H1 (cell line): ENCODE measurements around the gene DPM2.

Experiments used
- BCL11A ChIP-seq, 2 experiments: IDR thresholded peaks; one replicate each; pipeline ENCODE4 v1.6.1; 2011; ENCODE audit warnings: low read depth in 2 of 2, low read length in 2 of 2, mild to moderate bottlenecking in 2 of 2
- CEBPB ChIP-seq: IDR thresholded peaks from 2 replicates; pipeline ENCODE4 v1.6.1; 2012; ENCODE audit warnings: low read depth, low read length
- GTF2F1 ChIP-seq: IDR thresholded peaks from 2 replicates; pipeline ENCODE4 v1.6.1; 2012; ENCODE audit warnings: low read depth, low read length, improper control_type of control experiment, borderline replicate concordance
- JUN ChIP-seq: IDR thresholded peaks from 2 replicates; pipeline ENCODE4 v1.6.1; 2011; ENCODE audit warnings: low read depth, mild to moderate bottlenecking, improper control_type of control experiment, low read length
- JUND ChIP-seq: IDR thresholded peaks from 2 replicates; pipeline ENCODE4 v1.6.1; 2011; ENCODE audit warnings: mild to moderate bottlenecking, improper control_type of control experiment, low read length
- POLR2A ChIP-seq, 2 experiments: IDR thresholded peaks; 1 replicate in 1 of 2; 2 replicates in 1 of 2; pipeline ENCODE4 v1.6.1; 2011; ENCODE audit warnings: low read depth in 2 of 2, low read length in 2 of 2, mild to moderate bottlenecking in 2 of 2; ENCODE audit errors: control extremely low read depth in 1 of 2
- POLR2AphosphoS5 ChIP-seq: IDR thresholded peaks from 2 replicates; pipeline ENCODE4 v1.6.1; 2011; ENCODE audit warnings: low read depth, low read length
- RFX5 ChIP-seq: IDR thresholded peaks from 2 replicates; pipeline ENCODE4 v1.6.1; 2011; ENCODE audit warnings: low read depth, low read length, improper control_type of control experiment, borderline replicate concordance
- SIN3A ChIP-seq, 2 experiments: IDR thresholded peaks in 1 of 2; conservative IDR thresholded peaks in 1 of 2; 2 replicates each; pipeline ENCODE4 v1.6.1; 2011 to 2012; ENCODE audit warnings: low read length in 2 of 2, improper control_type of control experiment in 1 of 2, low read depth in 1 of 2, mild to moderate bottlenecking in 1 of 2
- SP1 ChIP-seq: IDR thresholded peaks from 2 replicates; pipeline ENCODE4 v1.6.1; 2011; ENCODE audit warnings: low read depth, low read length
- TBP ChIP-seq: IDR thresholded peaks from 2 replicates; pipeline ENCODE4 v1.6.1; 2011; ENCODE audit warnings: low read depth, low read length, improper control_type of control experiment
- ZNF274 ChIP-seq: IDR thresholded peaks from 2 replicates; pipeline ENCODE4 v1.7.0; 2012; ENCODE audit warnings: low read length, borderline replicate concordance; ENCODE audit errors: extremely low read depth
- TF ChIP-seq, protein P1 (sequence below), 3 experiments: IDR thresholded peaks; 1 replicate in 2 of 3; 2 replicates in 1 of 3; pipeline versions ENCODE4 v1.5.1 to v1.6.1; 2011; ENCODE audit warnings: low read length in 3 of 3, mild to moderate bottlenecking in 3 of 3, inconsistent platforms in 2 of 3, low read depth in 1 of 3, moderate library complexity in 1 of 3; ENCODE audit not compliant: insufficient read depth in 1 of 3; ENCODE audit errors: control extremely low read depth in 1 of 3
- TF ChIP-seq, protein P2 (sequence below): IDR thresholded peaks from 2 replicates; pipeline ENCODE4 v1.6.1; 2011; ENCODE audit warnings: low read length, improper control_type of control experiment

DNA sequence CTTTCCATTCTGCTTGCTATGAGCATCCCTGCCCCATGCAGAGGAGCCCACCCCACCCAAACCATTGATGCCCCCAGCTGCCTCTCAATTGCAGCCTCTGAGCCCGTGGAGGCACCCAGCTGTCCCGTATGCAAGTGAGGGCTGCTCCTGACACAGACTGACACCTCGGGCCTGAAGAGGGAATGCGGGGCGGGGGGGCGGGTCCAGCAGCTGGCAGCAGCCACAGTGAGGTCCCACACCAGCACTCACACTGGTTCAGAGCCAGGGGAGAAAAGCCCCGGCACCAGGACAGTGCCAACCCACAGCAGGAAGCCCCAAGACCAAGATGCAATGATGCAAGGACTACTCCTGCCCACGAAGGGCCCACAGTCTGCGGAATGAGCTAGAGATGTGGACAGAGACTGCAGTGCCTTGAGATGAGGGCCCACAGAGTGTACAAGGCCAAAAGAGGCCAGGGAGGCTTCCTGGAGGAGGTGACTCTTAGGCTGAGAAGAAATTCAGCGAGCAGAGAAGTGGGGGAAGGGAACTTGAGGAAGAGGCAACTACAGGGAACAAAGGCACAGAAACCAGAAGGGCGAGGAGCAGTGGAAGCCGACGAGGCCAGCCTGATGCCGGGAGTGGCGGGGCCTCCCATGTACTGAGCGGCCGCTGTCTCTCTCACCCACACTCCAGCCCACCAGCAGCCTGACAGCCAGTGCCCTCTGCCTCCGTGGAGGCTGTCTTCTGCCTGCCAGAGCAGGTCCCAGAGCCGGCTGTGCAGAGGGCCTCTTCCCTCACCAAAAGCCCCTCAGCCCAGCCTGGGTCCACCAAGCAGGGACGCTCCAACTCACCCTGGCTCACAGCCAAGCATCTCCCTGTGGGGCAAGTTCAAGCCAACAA lies 33.9 kb upstream of the DPM2 start:
- TF ChIP-seq JUND: no peak
- TF ChIP-seq, protein P1, sequence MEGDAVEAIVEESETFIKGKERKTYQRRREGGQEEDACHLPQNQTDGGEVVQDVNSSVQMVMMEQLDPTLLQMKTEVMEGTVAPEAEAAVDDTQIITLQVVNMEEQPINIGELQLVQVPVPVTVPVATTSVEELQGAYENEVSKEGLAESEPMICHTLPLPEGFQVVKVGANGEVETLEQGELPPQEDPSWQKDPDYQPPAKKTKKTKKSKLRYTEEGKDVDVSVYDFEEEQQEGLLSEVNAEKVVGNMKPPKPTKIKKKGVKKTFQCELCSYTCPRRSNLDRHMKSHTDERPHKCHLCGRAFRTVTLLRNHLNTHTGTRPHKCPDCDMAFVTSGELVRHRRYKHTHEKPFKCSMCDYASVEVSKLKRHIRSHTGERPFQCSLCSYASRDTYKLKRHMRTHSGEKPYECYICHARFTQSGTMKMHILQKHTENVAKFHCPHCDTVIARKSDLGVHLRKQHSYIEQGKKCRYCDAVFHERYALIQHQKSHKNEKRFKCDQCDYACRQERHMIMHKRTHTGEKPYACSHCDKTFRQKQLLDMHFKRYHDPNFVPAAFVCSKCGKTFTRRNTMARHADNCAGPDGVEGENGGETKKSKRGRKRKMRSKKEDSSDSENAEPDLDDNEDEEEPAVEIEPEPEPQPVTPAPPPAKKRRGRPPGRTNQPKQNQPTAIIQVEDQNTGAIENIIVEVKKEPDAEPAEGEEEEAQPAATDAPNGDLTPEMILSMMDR (IDR thresholded peaks at IDR 0.05; ENCODE audit: control extremely low read depth in 1 of 3, insufficient read depth in 1 of 3, low read depth in 1 of 3, low read length in 3 of 3): no peak
- TF ChIP-seq SIN3A (conservative IDR thresholded peaks at IDR 0.05 in 1 of 2, IDR thresholded peaks at IDR 0.05 in 1 of 2; ENCODE audit: low read depth in 1 of 2, low read length in 2 of 2): 0 out of 4 replicates have a peak, but pooled peaks of 1 of the 2 experiments have one; percentile 24
- TF ChIP-seq JUN: no peak
- TF ChIP-seq, protein P2, sequence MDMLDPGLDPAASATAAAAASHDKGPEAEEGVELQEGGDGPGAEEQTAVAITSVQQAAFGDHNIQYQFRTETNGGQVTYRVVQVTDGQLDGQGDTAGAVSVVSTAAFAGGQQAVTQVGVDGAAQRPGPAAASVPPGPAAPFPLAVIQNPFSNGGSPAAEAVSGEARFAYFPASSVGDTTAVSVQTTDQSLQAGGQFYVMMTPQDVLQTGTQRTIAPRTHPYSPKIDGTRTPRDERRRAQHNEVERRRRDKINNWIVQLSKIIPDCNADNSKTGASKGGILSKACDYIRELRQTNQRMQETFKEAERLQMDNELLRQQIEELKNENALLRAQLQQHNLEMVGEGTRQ: no peak
- TF ChIP-seq GTF2F1: no peak
- no peak for TF ChIP-seq TBP
- no peak for TF ChIP-seq BCL11A (IDR thresholded peaks at IDR 0.05; ENCODE audit: low read depth in 2 of 2, low read length in 2 of 2)
- no peak for TF ChIP-seq POLR2A (IDR thresholded peaks at IDR 0.05; ENCODE audit: control extremely low read depth in 1 of 2, low read depth in 2 of 2, low read length in 2 of 2)
- TF ChIP-seq POLR2AphosphoS5: no peak
- TF ChIP-seq CEBPB: no peak
- TF ChIP-seq RFX5: no peak
- TF ChIP-seq SP1: no peak
- no peak for TF ChIP-seq ZNF274
